ENCODE measurements around the gene HLA-C.
A peak's percentile ranks its signal among the peaks of the same experiment; 100 is the strongest.
"Not testable (repeated sequence)": the region's sequence is repeated elsewhere in the genome, so short reads cannot be mapped to it uniquely, and the experiment has no call there.

The HLA-C gene

GRCh38 chr6:31243508-31243907 lies 28.4 kb downstream of the HLA-C start:
- no peak for TF ChIP-seq CTCF (IDR thresholded peaks at IDR 0.05; ENCODE audit: low read length, missing control alignments)
- H3K4me3 ChIP-seq (replicated peaks; ENCODE audit: low read depth, low read length): no peak overlapping the region
- DNase-seq (ENCODE audit: low read depth): no peak

GRCh38 chr6:31239854-31240253 lies 32.0 kb downstream of the HLA-C start:
- H3K4me3 ChIP-seq (replicated peaks; ENCODE audit: low read depth, low read length): no peak overlapping the region
- no peak for TF ChIP-seq CTCF (IDR thresholded peaks at IDR 0.05; ENCODE audit: low read length, missing control alignments)
- DNase-seq (ENCODE audit: low read depth): no peak

- not testable (repeated sequence) for DNase-seq (ENCODE audit: low read depth)
Measured at GRCh38 chr6:31234101-31234500, 37.8 kb downstream of the HLA-C start.

GRCh38 chr6:31228476-31228875 lies 43.4 kb downstream of the HLA-C start:
- TF ChIP-seq CTCF (IDR thresholded peaks at IDR 0.05; ENCODE audit: low read length, missing control alignments): no peak
- H3K4me3 ChIP-seq (replicated peaks; ENCODE audit: low read depth, low read length): no peak overlapping the region
- no peak for DNase-seq (ENCODE audit: low read depth)

More at GRCh38 chr6:31234101-31234500, 37.8 kb downstream of the HLA-C start:
- H3K4me3 ChIP-seq (replicated peaks; ENCODE audit: low read depth, low read length): not testable (repeated sequence)

GRCh38 chr6:31227143-31227542 lies 44.7 kb downstream of the HLA-C start:
- DNase-seq (ENCODE audit: low read depth): peak; percentile 20
- no peak overlapping the region for H3K4me3 ChIP-seq (replicated peaks; ENCODE audit: low read depth, low read length)
- no peak for TF ChIP-seq CTCF (IDR thresholded peaks at IDR 0.05; ENCODE audit: low read length, missing control alignments)

GRCh38 chr6:31225735-31226134 lies 46.2 kb downstream of the HLA-C start:
- no peak for DNase-seq (ENCODE audit: low read depth)
- no peak for TF ChIP-seq CTCF (IDR thresholded peaks at IDR 0.05; ENCODE audit: low read length, missing control alignments)
- H3K4me3 ChIP-seq (replicated peaks; ENCODE audit: low read depth, low read length): no peak overlapping the region

GRCh38 chr6:31222496-31222895 lies 49.4 kb downstream of the HLA-C start:
- no peak overlapping the region for H3K4me3 ChIP-seq (replicated peaks; ENCODE audit: low read depth, low read length)
- no peak for TF ChIP-seq CTCF (IDR thresholded peaks at IDR 0.05; ENCODE audit: low read length, missing control alignments)

More at GRCh38 chr6:31222496-31222895, 49.4 kb downstream of the HLA-C start:
- DNase-seq (ENCODE audit: low read depth): no peak

All from fibroblast of pulmonary artery (primary cell).